Left lung (tissue), 10 donors: Measurements from ENCODE around the gene VSIG2. TPM values are rescaled to one million over a fixed set of nuclear protein-coding genes. Genes with fewer than 3 reads are reported as not detected.
A peak's percentile ranks its signal among the peaks of the same experiment; 100 is the strongest.

Experiments
- ATAC-seq: fragments of 200-7000 bp; cut with Tn5 transposase; one replicate; pipeline ENCODE4 v1.9.1; 2020; ENCODE audit warnings: moderate library complexity
- DNase-seq, 4 donors: peaks; one replicate each; pipeline ENCODE4 v3.0.0-alpha.2; 2013 to 2020
- H3K27ac ChIP-seq, 2 donors: fragments of 200-600 bp; sonication (generic) in 1 of 2; one replicate each; pipeline versions ENCODE4 v1.5.0 to v1.8.0; 2020 to 2021
- H3K27me3 ChIP-seq, 2 donors: fragments of 200-600 bp; sonication (generic) in 1 of 2; one replicate each; pipeline versions ENCODE4 v1.5.0 to v1.8.0; 2020 to 2021
- H3K36me3 ChIP-seq, 2 donors: fragments of 200-600 bp; sonication (generic) in 1 of 2; one replicate each; pipeline versions ENCODE4 v1.5.0 to v1.8.0; 2020 to 2021
- H3K4me1 ChIP-seq, 2 donors: fragments of 200-600 bp; one replicate each; pipeline ENCODE4 v1.8.0; 2021
- H3K4me3 ChIP-seq, 2 donors: fragments of 200-600 bp; sonication (generic) in 1 of 2; one replicate each; pipeline versions ENCODE4 v1.5.0 to v1.8.0; 2020 to 2021; ENCODE audit warnings: mild to moderate bottlenecking in 1 of 2
- H3K9me3 ChIP-seq, 2 donors: fragments of 200-600 bp; sonication (generic) in 1 of 2; one replicate each; pipeline versions ENCODE4 v1.5.0 to v1.8.0; 2020 to 2021
- intact Hi-C, 2 donors: fragments of 100-400 bp; cut with DNase I; formaldehyde crosslinking; loops; one replicate each; pipeline versions ENCODE4 v1.11.2 to v1.14.2; 2022
- polyA plus RNA-seq, 6 donors: library from polyadenylated mRNA; unstranded; fragments of 120-200 nt; gene quantifications; one replicate each; pipeline ENCODE4 v1.2.1, GENCODE V29; 2013; ENCODE audit not compliant: insufficient read length in 6 of 6
- total RNA-seq, 2 donors: library from RNA; stranded (reverse); fragmentation: NEBNext Ultra II Directional; extraction: Animal tissue kit (Norgen Biotek cat#: 25700); gene quantifications; one replicate each; pipeline ENCODE4 v1.2.1, GENCODE V29; 2021
- TF ChIP-seq, protein P1 (sequence below), 2 donors: fragments of 200-600 bp; sonication (generic) in 1 of 2; IDR thresholded peaks; one replicate each; pipeline versions ENCODE4 v1.5.0 to v1.8.0; 2021; ENCODE audit warnings: antibody characterized with exemption in 2 of 2
- donor health status: DM: no; HTN: yes; CAD: no.
- donor health status: DM: no; HTN: no; CAD: no.

VSIG2 gene
- total and polyA plus RNA-seq, 8 donors, result 16.0 to 35.6 (median 27.5) TPM

- ATAC-seq (no peak), DNase-seq (no peak)
- Histone ChIP-seq H3K36me3 (peaks cover 0 to 17% of the 10 kb centered on the region in 2 donors), H3K9me3 (no peaks in the 10 kb centered on the region), H3K27ac (no peak overlapping the region), H3K4me1 (peaks cover 7 to 32% of the 10 kb centered on the region in 2 donors), H3K27me3 (peaks cover 14 to 20% of the 10 kb centered on the region in 2 donors), H3K4me3 (no peak overlapping the region)
- TF ChIP-seq, protein P1, sequence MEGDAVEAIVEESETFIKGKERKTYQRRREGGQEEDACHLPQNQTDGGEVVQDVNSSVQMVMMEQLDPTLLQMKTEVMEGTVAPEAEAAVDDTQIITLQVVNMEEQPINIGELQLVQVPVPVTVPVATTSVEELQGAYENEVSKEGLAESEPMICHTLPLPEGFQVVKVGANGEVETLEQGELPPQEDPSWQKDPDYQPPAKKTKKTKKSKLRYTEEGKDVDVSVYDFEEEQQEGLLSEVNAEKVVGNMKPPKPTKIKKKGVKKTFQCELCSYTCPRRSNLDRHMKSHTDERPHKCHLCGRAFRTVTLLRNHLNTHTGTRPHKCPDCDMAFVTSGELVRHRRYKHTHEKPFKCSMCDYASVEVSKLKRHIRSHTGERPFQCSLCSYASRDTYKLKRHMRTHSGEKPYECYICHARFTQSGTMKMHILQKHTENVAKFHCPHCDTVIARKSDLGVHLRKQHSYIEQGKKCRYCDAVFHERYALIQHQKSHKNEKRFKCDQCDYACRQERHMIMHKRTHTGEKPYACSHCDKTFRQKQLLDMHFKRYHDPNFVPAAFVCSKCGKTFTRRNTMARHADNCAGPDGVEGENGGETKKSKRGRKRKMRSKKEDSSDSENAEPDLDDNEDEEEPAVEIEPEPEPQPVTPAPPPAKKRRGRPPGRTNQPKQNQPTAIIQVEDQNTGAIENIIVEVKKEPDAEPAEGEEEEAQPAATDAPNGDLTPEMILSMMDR (IDR thresholded peaks at IDR 0.05), result no peak
- intact Hi-C loops, result no loop called here
These were observed 14.1 kb upstream of the VSIG2 start for GRCh38 chr11:124766156-124766555.

DNA sequence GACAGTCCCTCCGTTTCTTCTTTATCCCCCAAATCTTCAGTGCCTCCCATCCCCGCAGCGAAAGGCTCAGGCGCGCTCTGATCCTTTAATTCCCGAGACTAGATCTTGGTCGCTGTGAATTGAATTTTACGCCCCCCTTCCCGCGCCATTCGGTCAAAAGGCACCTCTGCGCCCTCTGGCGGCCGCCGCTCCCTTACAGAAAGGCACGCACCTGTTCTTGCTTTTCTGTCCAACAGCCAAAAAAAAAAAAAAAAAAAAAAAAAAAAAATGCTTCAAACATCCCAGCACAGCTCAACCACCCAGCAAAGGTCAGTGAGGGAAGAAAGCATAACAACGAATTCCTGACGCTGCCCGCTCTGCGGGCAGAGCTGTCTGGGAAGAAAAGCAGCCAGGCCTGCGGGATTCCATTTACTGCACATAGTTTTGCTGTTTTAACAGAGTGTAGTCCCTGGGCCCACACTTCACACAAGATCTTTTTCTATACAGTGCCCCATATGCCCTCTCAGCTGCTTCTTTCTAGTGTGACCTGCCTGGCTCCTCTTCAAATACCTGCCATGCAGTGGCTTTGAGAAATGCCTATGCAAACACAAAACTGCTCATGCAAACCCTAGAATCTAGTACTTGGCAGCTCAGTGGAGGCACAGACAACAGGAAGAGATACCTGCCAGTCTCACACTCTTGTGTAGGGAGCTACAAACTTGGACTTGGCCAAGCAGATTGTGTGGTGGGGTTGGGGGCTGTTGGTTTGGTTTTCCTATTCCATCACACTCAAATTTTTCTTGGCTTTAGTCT is 11.3 kb upstream of the VSIG2 start:
- ATAC-seq (peak; percentile 41), DNase-seq (peak; percentile 71 to 93 (median 86))
- peak overlapping the region; percentile 86 to 89 for H3K27ac ChIP-seq

GRCh38 chr11:124762624-124763155 is 10.6 kb upstream of the VSIG2 start:
- Histone ChIP-seq H3K4me3 (peak overlapping the region; percentile 64 to 66), H3K27ac (peak overlapping the region; percentile 86 to 89), H3K9me3 (no peaks in the 10 kb centered on the region), H3K27me3 (peaks cover 33 to 55% of the 10 kb centered on the region in 2 donors), H3K36me3 (peaks cover 0 to 10% of the 10 kb centered on the region in 2 donors), H3K4me1 (peaks cover 9 to 53% of the 10 kb centered on the region in 2 donors)
- peak; percentile 18 for ATAC-seq
- intact Hi-C loops, result loop anchor here in 1 of 2 donors (5.0 kb wide), 1 partner anchor 90 kb away; the partner anchor contains the start of genes SIAE and SPA17
- TF ChIP-seq, protein P1 (IDR thresholded peaks at IDR 0.05), result no peak
- peak in 1 of 4 donors; percentile 82 for DNase-seq

More for the DNA sequence above, 11.3 kb upstream of the VSIG2 start:
- Histone ChIP-seq H3K36me3 (peaks cover 0 to 10% of the 10 kb centered on the region in 2 donors), H3K4me1 (peaks cover 9 to 46% of the 10 kb centered on the region in 2 donors), H3K9me3 (no peaks in the 10 kb centered on the region), H3K4me3 (peak overlapping the region; percentile 64 to 66), H3K27me3 (peaks cover 33 to 48% of the 10 kb centered on the region in 2 donors)
- intact Hi-C loops, result loop anchor here in 1 of 2 donors (5.0 kb wide), 1 partner anchor 91 kb away; the partner anchor contains the start of genes SIAE and SPA17
- TF ChIP-seq, protein P1 (IDR thresholded peaks at IDR 0.05), result peak; percentile 70 to 82

GRCh38 chr11:124762105-124762623 is 10.1 kb upstream of the VSIG2 start, which contains the start of gene ESAM:
ESAM (minus strand) TSS chr11:124762290; CDS start chr11:124762154, 136 bp downstream.
- peaks cover 9 to 57% of the 10 kb centered on the region in 2 donors for H3K4me1 ChIP-seq
- TF ChIP-seq, protein P1 (IDR thresholded peaks at IDR 0.05), result no peak
- intact Hi-C loops, result loop anchor here in 1 of 2 donors (5.0 kb wide), 1 partner anchor 90 kb away; the partner anchor contains the start of genes SIAE and SPA17
- H3K27ac ChIP-seq, result peak within 1 kb of the TSS; percentile 86 to 89
- H3K9me3 ChIP-seq, result no peaks in the 10 kb centered on the region
- DNase-seq (peak in 2 of 4 donors; percentile 74 to 93), ATAC-seq (peak; percentile 60)
- H3K36me3 ChIP-seq, result peaks cover 0 to 5% of the 10 kb centered on the region in 2 donors
- H3K27me3 ChIP-seq, result peaks cover 33 to 60% of the 10 kb centered on the region in 2 donors
- peak within 1 kb of the TSS; percentile 64 to 66 for H3K4me3 ChIP-seq
